ENCODE results near the gene JADE1.

DNA sequence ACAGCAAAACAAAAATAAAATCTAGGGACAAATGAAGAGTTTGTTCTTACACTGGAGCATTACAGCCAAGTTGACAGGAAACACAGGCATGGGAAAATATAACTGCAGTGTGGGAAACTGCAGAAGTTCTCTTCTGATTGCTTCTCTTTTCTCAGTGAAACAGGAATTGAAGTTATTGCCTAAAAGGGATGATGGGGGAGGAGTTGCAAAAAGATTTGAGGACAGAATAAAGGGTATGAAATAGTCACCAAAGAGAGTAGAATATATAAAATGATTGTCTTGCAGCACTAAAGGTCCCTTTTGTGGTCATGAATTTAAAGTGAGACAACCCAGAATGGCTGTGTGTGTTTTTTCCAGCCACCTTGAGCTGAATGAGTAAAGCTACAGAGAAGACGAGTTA lies 103.7 kb downstream of the JADE1 start:
- TF ChIP-seq, protein P1, sequence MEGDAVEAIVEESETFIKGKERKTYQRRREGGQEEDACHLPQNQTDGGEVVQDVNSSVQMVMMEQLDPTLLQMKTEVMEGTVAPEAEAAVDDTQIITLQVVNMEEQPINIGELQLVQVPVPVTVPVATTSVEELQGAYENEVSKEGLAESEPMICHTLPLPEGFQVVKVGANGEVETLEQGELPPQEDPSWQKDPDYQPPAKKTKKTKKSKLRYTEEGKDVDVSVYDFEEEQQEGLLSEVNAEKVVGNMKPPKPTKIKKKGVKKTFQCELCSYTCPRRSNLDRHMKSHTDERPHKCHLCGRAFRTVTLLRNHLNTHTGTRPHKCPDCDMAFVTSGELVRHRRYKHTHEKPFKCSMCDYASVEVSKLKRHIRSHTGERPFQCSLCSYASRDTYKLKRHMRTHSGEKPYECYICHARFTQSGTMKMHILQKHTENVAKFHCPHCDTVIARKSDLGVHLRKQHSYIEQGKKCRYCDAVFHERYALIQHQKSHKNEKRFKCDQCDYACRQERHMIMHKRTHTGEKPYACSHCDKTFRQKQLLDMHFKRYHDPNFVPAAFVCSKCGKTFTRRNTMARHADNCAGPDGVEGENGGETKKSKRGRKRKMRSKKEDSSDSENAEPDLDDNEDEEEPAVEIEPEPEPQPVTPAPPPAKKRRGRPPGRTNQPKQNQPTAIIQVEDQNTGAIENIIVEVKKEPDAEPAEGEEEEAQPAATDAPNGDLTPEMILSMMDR (conservative IDR thresholded peaks at IDR 0.05 in 1 of 2, IDR thresholded peaks at IDR 0.05 in 1 of 2; ENCODE audit: low read depth in 1 of 2, low read length in 2 of 2): no peak
- no peak for TF ChIP-seq EZH2 (IDR thresholded peaks at IDR 0.05; ENCODE audit: low read length, missing control alignments)
